A673 (cell line): ENCODE results near the gene KCNQ4. TPM values are rescaled to one million over a fixed set of nuclear protein-coding genes. Genes with fewer than 3 reads are reported as not detected.

ENCODE experiments used
- BruUV-seq: library from RNA; stranded (reverse); fragments of 400-500 nt; replicated peaks from 2 replicates; lab custom pipeline; 2021; lab: Mats Ljungman, UMichigan
- CTCF ChIA-PET: fragments of 300-600 bp; sonication (Branson Sonifier 250); formaldehyde crosslinking; loops from one replicate; lab custom pipeline; 2022; ENCODE audit warnings: antibody characterized with exemption; lab: Charles Lee
- POLR2A ChIA-PET: fragments of 300-600 bp; sonication (Branson Sonifier 250); formaldehyde crosslinking; loops from one replicate; lab custom pipeline; 2022; ENCODE audit warnings: antibody characterized with exemption; ENCODE audit not compliant: low non-redundant PET; lab: Charles Lee
- DNase-seq: peaks from one replicate; pipeline ENCODE4 v3.0.0-alpha.2; 2015; ENCODE audit warnings: low spot score
- H3K27ac ChIP-seq: fragments of 200-600 bp; sonication (generic); 2 replicates; pipeline ENCODE4 v1.5.1; 2016; ENCODE audit warnings: mixed run types, low read depth, mild to moderate bottlenecking, mixed read lengths, antibody characterized with exemption, low read length; ENCODE audit not compliant: poor library complexity, severe bottlenecking
- H3K27me3 ChIP-seq: fragments of 200-600 bp; sonication (generic); replicated peaks from 2 replicates; pipeline ENCODE4 v1.6.1; 2017; ENCODE audit warnings: mixed run types, low read depth, mild to moderate bottlenecking, mixed read lengths, antibody characterized with exemption, low read length; ENCODE audit not compliant: insufficient read depth, poor library complexity
- H3K36me3 ChIP-seq: fragments of 200-600 bp; sonication (generic); 2 replicates; pipeline ENCODE4 v1.6.1; 2016; ENCODE audit warnings: mixed run types, mild to moderate bottlenecking, mixed read lengths, antibody characterized with exemption, low read length; ENCODE audit not compliant: insufficient read depth, poor library complexity, severe bottlenecking
- H3K4me1 ChIP-seq: fragments of 200-600 bp; sonication (generic); 2 replicates; pipeline ENCODE4 v1.6.1; 2017; ENCODE audit warnings: mixed run types, mild to moderate bottlenecking, mixed read lengths, antibody characterized with exemption, low read length; ENCODE audit not compliant: insufficient read depth, poor library complexity, severe bottlenecking
- H3K4me3 ChIP-seq: fragments of 200-600 bp; sonication (generic); 2 replicates; pipeline ENCODE4 v1.5.1; 2016; ENCODE audit warnings: low read depth, mixed run types, mild to moderate bottlenecking, mixed read lengths, low read length; ENCODE audit not compliant: poor library complexity, severe bottlenecking
- H3K9me3 ChIP-seq: fragments of 200-600 bp; sonication (generic); 2 replicates; pipeline ENCODE4 v1.6.1; 2016; ENCODE audit warnings: mixed run types, low read depth, mild to moderate bottlenecking, mixed read lengths, antibody characterized with exemption, low read length; ENCODE audit not compliant: poor library complexity, severe bottlenecking
- CTCF ChIP-seq: fragments of 300-800, 200-600 bp; sonication (generic); conservative IDR thresholded peaks from 2 replicates; pipeline ENCODE4 v1.5.1; 2017; ENCODE audit warnings: low read depth, mild to moderate bottlenecking, antibody characterized with exemption, low read length, moderate library complexity, mixed read lengths
- EZH2 ChIP-seq: fragments of 200-600 bp; sonication (generic); IDR thresholded peaks from 2 replicates; pipeline ENCODE4 v1.6.1; 2017; ENCODE audit warnings: borderline replicate concordance, low read depth, mild to moderate bottlenecking, mixed read lengths, antibody characterized with exemption, low read length; ENCODE audit not compliant: poor library complexity, severe bottlenecking
- intact Hi-C: fragments of 100-400 bp; cut with micrococcal nuclease; formaldehyde crosslinking; loops from one replicate; pipeline ENCODE4 v1.10.0; 2022; ENCODE audit not compliant: unreplicated experiment
- total RNA-seq: library from RNA; stranded (reverse); gene quantifications from 2 replicates; pipeline ENCODE4 v1.2.3, GENCODE V29; 2021

KCNQ4 gene
- total RNA-seq, 1 experiment from 2014 or later: 0.62 TPM

GRCh38 chr1:40838980-40839942, 55.7 kb downstream of the KCNQ4 start:
- no TSS peak for BruUV-seq
- Histone ChIP-seq H3K36me3 (no peaks in the 10 kb centered on the region), H3K4me1 (no peaks in the 10 kb centered on the region), H3K27ac (no peak overlapping the region), H3K4me3 (no peak overlapping the region), H3K9me3 (no peaks in the 10 kb centered on the region), H3K27me3 (no peaks in the 10 kb centered on the region)
- POLR2A ChIA-PET: no interaction called here
- intact Hi-C loops: no loop called here
- no peak for DNase-seq
- CTCF ChIA-PET: no interaction called here
- TF ChIP-seq EZH2 (no peak), CTCF (no peak)

- no TSS peak for BruUV-seq
- Histone ChIP-seq H3K4me1 (no peaks in the 10 kb centered on the region), H3K27me3 (no peaks in the 10 kb centered on the region), H3K27ac (no peak overlapping the region), H3K36me3 (no peaks in the 10 kb centered on the region), H3K4me3 (no peak overlapping the region), H3K9me3 (no peaks in the 10 kb centered on the region)
- POLR2A ChIA-PET: no interaction called here
- CTCF ChIA-PET: no interaction called here
- TF ChIP-seq CTCF (no peak), EZH2 (no peak)
- DNase-seq: no peak
- intact Hi-C loops: no loop called here
These were observed 56.4 kb downstream of the KCNQ4 start for GRCh38 chr1:40839943-40840335.

GRCh38 chr1:40840526-40841323, 57.1 kb downstream of the KCNQ4 start:
- CTCF ChIA-PET: no interaction called here
- no TSS peak for BruUV-seq
- no peak for TF ChIP-seq CTCF
- TF ChIP-seq EZH2: no peak
- Histone ChIP-seq H3K27ac (no peak overlapping the region), H3K9me3 (no peaks in the 10 kb centered on the region), H3K27me3 (no peaks in the 10 kb centered on the region), H3K36me3 (no peaks in the 10 kb centered on the region), H3K4me1 (no peaks in the 10 kb centered on the region), H3K4me3 (no peak overlapping the region)
- intact Hi-C loops: no loop called here
- POLR2A ChIA-PET: no interaction called here
- no peak for DNase-seq
